ENCODE data around the gene ORAI1. TPM values are rescaled to one million over a fixed set of nuclear protein-coding genes. Genes with fewer than 3 reads are reported as not detected.

The ORAI1 gene
- total and polyA plus RNA-seq, 2 donors (not counting 3 experiments of a cell fraction or from before 2014, with no cell fraction given): 30.5 to 65.4 TPM

DNA sequence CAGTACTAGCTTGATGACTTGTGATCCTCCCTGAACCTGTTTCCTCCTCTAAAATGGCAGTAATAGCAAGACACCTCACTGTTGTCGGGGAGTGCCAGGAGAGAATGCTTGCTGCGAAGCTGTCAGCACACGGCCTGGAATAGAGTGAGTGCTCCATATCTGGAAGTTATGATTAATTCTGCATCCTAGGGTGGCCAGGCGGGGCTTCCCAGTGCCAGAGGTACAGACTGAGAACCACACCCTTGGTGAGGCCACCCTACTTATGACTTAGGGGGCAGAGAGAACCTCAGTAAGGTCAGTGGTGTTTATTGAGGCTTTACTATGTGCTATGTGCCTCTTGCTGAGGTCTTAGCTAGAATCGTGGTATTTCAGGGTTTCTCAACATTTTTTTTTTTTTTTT, 23.0 kb downstream of the ORAI1 start:
- Histone ChIP-seq H3K9me3 (replicated peaks; ENCODE audit: control insufficient read depth, insufficient read depth, low read length) (no peaks in the 10 kb centered on the region), H3K79me2 (ENCODE audit: control insufficient read depth, insufficient read depth, low read length) (no peaks in the 10 kb centered on the region), H3K4me3 (replicated peaks in 1 of 3; ENCODE audit: insufficient read depth in 1 of 3, low read depth in 1 of 3, low read length in 3 of 3) (no peak overlapping the region), H4K20me1 (replicated peaks; ENCODE audit: control insufficient read depth, extremely low read depth, insufficient read depth, low read length) (no peaks in the 10 kb centered on the region), H3K4me2 (ENCODE audit: insufficient read depth, low read length) (no peak overlapping the region), H3K9ac (replicated peaks; ENCODE audit: extremely low read depth, insufficient read depth, low read length) (no peak overlapping the region), H3K27me3 (ENCODE audit: control insufficient read depth in 2 of 2, insufficient read depth in 2 of 2, low read length in 2 of 2) (no peaks in the 10 kb centered on the region), H3K36me3 (ENCODE audit: control insufficient read depth in 2 of 2, extremely low read depth in 1 of 2, insufficient read depth in 2 of 2, low read length in 2 of 2) (no peaks in the 10 kb centered on the region), H3K9me1 (replicated peaks; ENCODE audit: control insufficient read depth, extremely low read depth, insufficient read depth, low read length) (no peaks in the 10 kb centered on the region), H2AFZ (ENCODE audit: low read depth, low read length) (no peak overlapping the region), H3K27ac (ENCODE audit: insufficient read depth, low read depth, low read length) (no peak overlapping the region), H3K4me1 (ENCODE audit: control insufficient read depth, extremely low read depth, insufficient read depth, low read length) (no peaks in the 10 kb centered on the region)
- intact Hi-C loops (cut with micrococcal nuclease): no loop called here
- TF ChIP-seq POLR2A (IDR thresholded peaks at IDR 0.05; ENCODE audit: low read depth, low read length): no peak
- TF ChIP-seq FOS (IDR thresholded peaks at IDR 0.05; ENCODE audit: borderline replicate concordance, insufficient read depth, low read length): no peak
- TF ChIP-seq POLR2AphosphoS5 (IDR thresholded peaks at IDR 0.05; ENCODE audit: insufficient read depth, low read depth, low read length): no peak
- TF ChIP-seq, protein P1, sequence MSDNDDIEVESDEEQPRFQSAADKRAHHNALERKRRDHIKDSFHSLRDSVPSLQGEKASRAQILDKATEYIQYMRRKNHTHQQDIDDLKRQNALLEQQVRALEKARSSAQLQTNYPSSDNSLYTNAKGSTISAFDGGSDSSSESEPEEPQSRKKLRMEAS (IDR thresholded peaks at IDR 0.05; ENCODE audit: insufficient read depth, insufficient read length): no peak
- TF ChIP-seq EZH2 (IDR thresholded peaks at IDR 0.05; ENCODE audit: borderline replicate concordance, low read depth, low read length, severe bottlenecking): no peak
- TF ChIP-seq, protein P2, sequence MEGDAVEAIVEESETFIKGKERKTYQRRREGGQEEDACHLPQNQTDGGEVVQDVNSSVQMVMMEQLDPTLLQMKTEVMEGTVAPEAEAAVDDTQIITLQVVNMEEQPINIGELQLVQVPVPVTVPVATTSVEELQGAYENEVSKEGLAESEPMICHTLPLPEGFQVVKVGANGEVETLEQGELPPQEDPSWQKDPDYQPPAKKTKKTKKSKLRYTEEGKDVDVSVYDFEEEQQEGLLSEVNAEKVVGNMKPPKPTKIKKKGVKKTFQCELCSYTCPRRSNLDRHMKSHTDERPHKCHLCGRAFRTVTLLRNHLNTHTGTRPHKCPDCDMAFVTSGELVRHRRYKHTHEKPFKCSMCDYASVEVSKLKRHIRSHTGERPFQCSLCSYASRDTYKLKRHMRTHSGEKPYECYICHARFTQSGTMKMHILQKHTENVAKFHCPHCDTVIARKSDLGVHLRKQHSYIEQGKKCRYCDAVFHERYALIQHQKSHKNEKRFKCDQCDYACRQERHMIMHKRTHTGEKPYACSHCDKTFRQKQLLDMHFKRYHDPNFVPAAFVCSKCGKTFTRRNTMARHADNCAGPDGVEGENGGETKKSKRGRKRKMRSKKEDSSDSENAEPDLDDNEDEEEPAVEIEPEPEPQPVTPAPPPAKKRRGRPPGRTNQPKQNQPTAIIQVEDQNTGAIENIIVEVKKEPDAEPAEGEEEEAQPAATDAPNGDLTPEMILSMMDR (IDR thresholded peaks at IDR 0.05; ENCODE audit: extremely low read depth in 1 of 2, insufficient read depth in 1 of 2, low read depth in 1 of 2, low read length in 2 of 2): no peak
- TF ChIP-seq MYC (IDR thresholded peaks at IDR 0.05; ENCODE audit: low read depth, low read length): no peak
- TF ChIP-seq JUN (IDR thresholded peaks at IDR 0.05; ENCODE audit: borderline replicate concordance, insufficient read depth, insufficient read length, low read depth): no peak
- TF ChIP-seq GATA2 (IDR thresholded peaks at IDR 0.05; ENCODE audit: insufficient read depth, insufficient read length, low read depth, low read length): no peak
- BruUV-seq (replicated peaks): no TSS peak
- CTCF ChIA-PET: interaction anchor here (2.5 to 3.0 kb wide), 2 partner anchors 19 to 97 kb away, joined by 10 read pairs; no protein-coding TSS in a partner anchor
- dilution Hi-C loops (cut with MboI; ENCODE audit: extremely low pct_ligation_motif_present, low sequenced_read_pairs): no loop called here
- POLR2A ChIA-PET: no interaction called here
- FAIRE-seq (no peak), DNase-seq (ENCODE audit: low read depth, low spot score) (no peak)
